Stimulated activated CD8-positive, alpha-beta memory T cell treated with anti-CD3 and anti-CD28 coated beads, Interleukin-12 subunit alpha, Interleukin-12 subunit beta, amount 100 ng/mL, for 1 hour (primary cell): ENCODE results near the gene CASKIN1.

Source experiments
- DNase-seq: peaks from one replicate; pipeline ENCODE4 v3.0.0-alpha.2; 2020; ENCODE audit warnings: low read depth

CASKIN1 gene

GRCh38 chr16:2190659-2191445 is 5.6 kb downstream of the CASKIN1 start:
- no peak for DNase-seq

GRCh38 chr16:2190002-2190658 is 6.3 kb downstream of the CASKIN1 start:
- no peak for DNase-seq

GRCh38 chr16:2189252-2189893 is 7.0 kb downstream of the CASKIN1 start:
- DNase-seq: no peak

- no peak for DNase-seq
These were observed 8.0 kb downstream of the CASKIN1 start for GRCh38 chr16:2188395-2188794.

GRCh38 chr16:2187212-2187611 is 9.2 kb downstream of the CASKIN1 start:
- no peak for DNase-seq

GRCh38 chr16:2186505-2186904 is 9.9 kb downstream of the CASKIN1 start:
- DNase-seq: no peak

- DNase-seq: no peak
These were observed 10.3 kb downstream of the CASKIN1 start for GRCh38 chr16:2186064-2186463.

GRCh38 chr16:2184962-2185361 is 11.4 kb downstream of the CASKIN1 start:
- no peak for DNase-seq

- DNase-seq: no peak
These were observed 12.1 kb downstream of the CASKIN1 start for GRCh38 chr16:2184346-2184745.

- DNase-seq: no peak
These were observed 12.7 kb downstream of the CASKIN1 start for GRCh38 chr16:2183671-2184070.

- no peak for DNase-seq
These were observed 14.5 kb downstream of the CASKIN1 start for GRCh38 chr16:2181952-2182351.

- DNase-seq: no peak
These were observed 15.2 kb downstream of the CASKIN1 start for GRCh38 chr16:2180962-2181923.

GRCh38 chr16:2180461-2180860 is 15.9 kb downstream of the CASKIN1 start:
- DNase-seq: no peak

- no peak for DNase-seq
These were observed 16.8 kb downstream of the CASKIN1 start for GRCh38 chr16:2179576-2179975.

GRCh38 chr16:2179107-2179501 is 17.3 kb downstream of the CASKIN1 start:
- DNase-seq: no peak

GRCh38 chr16:2178321-2179106 is 17.9 kb downstream of the CASKIN1 start:
- DNase-seq: no peak

GRCh38 chr16:2177561-2177960 is 18.8 kb downstream of the CASKIN1 start:
- DNase-seq: no peak

- no peak for DNase-seq
These were observed 19.3 kb downstream of the CASKIN1 start for GRCh38 chr16:2177101-2177500.

- no peak for DNase-seq
These were observed 20.4 kb downstream of the CASKIN1 start for GRCh38 chr16:2176047-2176446.

- no peak for DNase-seq
These were observed 21.0 kb downstream of the CASKIN1 start for GRCh38 chr16:2175454-2175853.
